GM12878 (cell line): ENCODE data around the gene ANKFY1.

Experiments used
- GABPA ChIP-seq: IDR thresholded peaks from 2 replicates; pipeline ENCODE4 v1.6.1; 2014; ENCODE audit warnings: antibody characterized with exemption, low read depth, mild to moderate bottlenecking, inconsistent platforms
- SREBF2 ChIP-seq: IDR thresholded peaks from 2 replicates; pipeline ENCODE4 v1.6.1; 2012; ENCODE audit warnings: mild to moderate bottlenecking, low read length
- WRNIP1 ChIP-seq: IDR thresholded peaks from 2 replicates; pipeline ENCODE4 v1.6.1; 2011; ENCODE audit warnings: low read depth, low read length, improper control_type of control experiment, borderline replicate concordance
- TF ChIP-seq, protein P1 (sequence below), 3 experiments: IDR thresholded peaks in 2 of 3; conservative IDR thresholded peaks in 1 of 3; 2 replicates each; pipeline ENCODE4 v1.5.1; 2011; ENCODE audit warnings: low read depth in 3 of 3, low read length in 3 of 3, mild to moderate bottlenecking in 3 of 3, control low read depth in 2 of 3, moderate library complexity in 2 of 3, inconsistent platforms in 1 of 3, mixed read lengths in 1 of 3; ENCODE audit not compliant: control insufficient read depth in 2 of 3, insufficient read depth in 1 of 3; ENCODE audit errors: extremely low read depth in 1 of 3

- TF ChIP-seq SREBF2: no peak
- no peak for TF ChIP-seq WRNIP1
- TF ChIP-seq, protein P1, sequence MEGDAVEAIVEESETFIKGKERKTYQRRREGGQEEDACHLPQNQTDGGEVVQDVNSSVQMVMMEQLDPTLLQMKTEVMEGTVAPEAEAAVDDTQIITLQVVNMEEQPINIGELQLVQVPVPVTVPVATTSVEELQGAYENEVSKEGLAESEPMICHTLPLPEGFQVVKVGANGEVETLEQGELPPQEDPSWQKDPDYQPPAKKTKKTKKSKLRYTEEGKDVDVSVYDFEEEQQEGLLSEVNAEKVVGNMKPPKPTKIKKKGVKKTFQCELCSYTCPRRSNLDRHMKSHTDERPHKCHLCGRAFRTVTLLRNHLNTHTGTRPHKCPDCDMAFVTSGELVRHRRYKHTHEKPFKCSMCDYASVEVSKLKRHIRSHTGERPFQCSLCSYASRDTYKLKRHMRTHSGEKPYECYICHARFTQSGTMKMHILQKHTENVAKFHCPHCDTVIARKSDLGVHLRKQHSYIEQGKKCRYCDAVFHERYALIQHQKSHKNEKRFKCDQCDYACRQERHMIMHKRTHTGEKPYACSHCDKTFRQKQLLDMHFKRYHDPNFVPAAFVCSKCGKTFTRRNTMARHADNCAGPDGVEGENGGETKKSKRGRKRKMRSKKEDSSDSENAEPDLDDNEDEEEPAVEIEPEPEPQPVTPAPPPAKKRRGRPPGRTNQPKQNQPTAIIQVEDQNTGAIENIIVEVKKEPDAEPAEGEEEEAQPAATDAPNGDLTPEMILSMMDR (IDR thresholded peaks at IDR 0.05 in 2 of 3, conservative IDR thresholded peaks at IDR 0.05 in 1 of 3; ENCODE audit: control insufficient read depth in 2 of 3, extremely low read depth in 1 of 3, insufficient read depth in 1 of 3, low read depth in 3 of 3, low read length in 3 of 3): no peak
- TF ChIP-seq GABPA: no peak
These were observed 115.0 kb downstream of the ANKFY1 start for GRCh38 chr17:4148611-4149308.
